Upper lobe of right lung (tissue), 1 donor: Measurements from ENCODE around the gene GINS2. TPM values are rescaled to one million over a fixed set of nuclear protein-coding genes. Genes with fewer than 3 reads are reported as not detected.

Experiments used
- ATAC-seq: fragments of 200-7000 bp; cut with Tn5 transposase; one replicate; pipeline ENCODE4 v1.9.1; 2020; ENCODE audit warnings: mild to moderate bottlenecking, moderate library complexity
- DNase-seq: peaks from one replicate; pipeline ENCODE4 v3.0.0-alpha.2; 2020
- H3K27ac ChIP-seq: fragments of 200-600 bp; one replicate; pipeline ENCODE4 v1.8.0; 2022
- H3K27me3 ChIP-seq: fragments of 200-600 bp; one replicate; pipeline ENCODE4 v1.8.0; 2022; ENCODE audit warnings: mild to moderate bottlenecking
- H3K36me3 ChIP-seq: fragments of 200-600 bp; one replicate; pipeline ENCODE4 v1.8.0; 2022
- H3K4me1 ChIP-seq: fragments of 200-600 bp; one replicate; pipeline ENCODE4 v1.8.0; 2022
- H3K4me3 ChIP-seq: fragments of 200-600 bp; one replicate; pipeline ENCODE4 v1.8.0; 2022; ENCODE audit warnings: mild to moderate bottlenecking
- H3K9me3 ChIP-seq: fragments of 200-600 bp; one replicate; pipeline ENCODE4 v1.8.0; 2022
- CTCF ChIP-seq: fragments of 200-600 bp; IDR thresholded peaks from one replicate; pipeline ENCODE4 v1.8.0; 2022; ENCODE audit warnings: antibody characterized with exemption
- intact Hi-C: fragments of 100-400 bp; cut with DNase I; formaldehyde crosslinking; loops from one replicate; pipeline ENCODE4 v1.11.0; 2022
- total RNA-seq: library from RNA; stranded (reverse); fragmentation: NEBNext Ultra II Directional; extraction: Animal tissue kit (Norgen Biotek cat#: 25700); gene quantifications from one replicate; pipeline ENCODE4 v1.2.1, GENCODE V29; 2021
- donor health status: DM: no; HTN: yes; CAD: no; lungs with severe emphysema.

GINS2 gene
- total RNA-seq, 1 donor from 2014 or later, result 0.46 TPM

- Histone ChIP-seq H3K4me1 (peaks cover 15% of the 10 kb centered on the region), H3K9me3 (no peaks in the 10 kb centered on the region), H3K27me3 (no peaks in the 10 kb centered on the region), H3K4me3 (no peak overlapping the region), H3K27ac (peak overlapping the region; percentile 51), H3K36me3 (peaks cover 69% of the 10 kb centered on the region)
- intact Hi-C loops, result no loop called here
- ATAC-seq, result peak; percentile 93
- no peak for TF ChIP-seq CTCF
- peak; percentile 86 for DNase-seq
Measured at GRCh38 chr16:85673529-85674417, 15.0 kb downstream of the GINS2 start.

GRCh38 chr16:85670840-85671239 is 17.9 kb downstream of the GINS2 start:
- no peaks in the 10 kb centered on the region for H3K27me3 ChIP-seq
- DNase-seq (no peak), ATAC-seq (no peak)
- no peaks in the 10 kb centered on the region for H3K9me3 ChIP-seq
- no peak overlapping the region for H3K27ac ChIP-seq
- no peak overlapping the region for H3K4me3 ChIP-seq
- intact Hi-C loops, result no loop called here
- peaks cover 97% of the 10 kb centered on the region for H3K36me3 ChIP-seq
- peaks cover 15% of the 10 kb centered on the region for H3K4me1 ChIP-seq
- no peak for TF ChIP-seq CTCF

GRCh38 chr16:85668676-85669424 is 19.9 kb downstream of the GINS2 start:
- Histone ChIP-seq H3K4me3 (no peak overlapping the region), H3K27ac (no peak overlapping the region), H3K27me3 (no peaks in the 10 kb centered on the region), H3K36me3 (peaks cover 97% of the 10 kb centered on the region), H3K4me1 (peaks cover 6% of the 10 kb centered on the region), H3K9me3 (no peaks in the 10 kb centered on the region)
- no peak for TF ChIP-seq CTCF
- no peak for ATAC-seq
- DNase-seq, result peak; percentile 42
- intact Hi-C loops, result no loop called here

- H3K9me3 ChIP-seq, result no peaks in the 10 kb centered on the region
- peaks cover 98% of the 10 kb centered on the region for H3K36me3 ChIP-seq
- H3K4me1 ChIP-seq, result no peaks in the 10 kb centered on the region
- no peak overlapping the region for H3K27ac ChIP-seq
- no peak for DNase-seq
- no peak overlapping the region for H3K4me3 ChIP-seq
- TF ChIP-seq CTCF, result no peak
- no peak for ATAC-seq
- intact Hi-C loops, result no loop called here
- H3K27me3 ChIP-seq, result no peaks in the 10 kb centered on the region
Measured at GRCh38 chr16:85667841-85668413, 20.8 kb downstream of the GINS2 start.

GRCh38 chr16:85667261-85667660 is 21.5 kb downstream of the GINS2 start:
- H3K4me3 ChIP-seq, result no peak overlapping the region
- no peaks in the 10 kb centered on the region for H3K4me1 ChIP-seq
- no peak overlapping the region for H3K27ac ChIP-seq
- DNase-seq, result no peak
- intact Hi-C loops, result no loop called here
- H3K27me3 ChIP-seq, result no peaks in the 10 kb centered on the region
- no peak for TF ChIP-seq CTCF
- no peak for ATAC-seq
- H3K36me3 ChIP-seq, result peaks cover 98% of the 10 kb centered on the region
- no peaks in the 10 kb centered on the region for H3K9me3 ChIP-seq
